Measurements from ENCODE around the gene HAP1. TPM values are rescaled to one million over a fixed set of nuclear protein-coding genes. Genes with fewer than 3 reads are reported as not detected.
"Not testable (repeated sequence)": the region's sequence is repeated elsewhere in the genome, so short reads cannot be mapped to it uniquely, and the experiment has no call there.

Gene HAP1
- total RNA-seq, 4 donors from 2014 or later: 0.19 TPM; not detected in 3

DNA sequence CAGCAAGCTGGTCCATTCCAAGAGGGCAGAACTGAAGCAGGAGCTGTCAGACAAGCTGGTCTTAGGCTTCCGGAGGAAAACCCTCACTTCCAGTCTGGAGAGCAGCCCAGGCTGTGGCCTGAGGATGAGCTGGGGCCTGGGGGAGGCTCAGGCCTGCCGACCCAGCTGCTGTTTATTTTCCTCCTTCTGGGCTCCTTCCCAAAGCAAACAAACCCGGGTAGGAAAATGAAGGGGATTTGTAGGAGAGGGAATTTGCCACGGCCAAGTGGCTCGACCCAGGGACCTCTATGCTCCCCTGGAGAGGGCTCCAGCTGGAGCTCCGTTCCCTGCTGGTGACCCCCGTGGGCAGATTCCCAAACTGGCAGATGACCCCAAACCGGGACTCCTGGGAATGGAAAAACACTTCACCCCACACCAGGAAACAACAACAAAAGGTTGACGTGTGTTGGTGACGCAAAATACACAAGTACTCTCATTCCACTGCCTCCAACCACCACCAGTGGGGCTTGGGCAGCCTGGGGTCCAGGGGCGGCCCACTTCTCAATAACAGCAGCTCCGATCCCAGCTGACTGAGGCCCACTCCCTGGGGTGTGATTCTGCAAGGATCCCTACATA, 43.2 kb upstream of the HAP1 start:
- DNase-seq (ENCODE audit: extremely low spot score): no peak
- intact Hi-C loops (cut with DNase I): no loop called here
- peaks cover 59 to 98% (median 80%) of the 10 kb centered on the region in 4 donors for H3K4me1 ChIP-seq
- 46% methylated on average over 7 of the region's 12 CpGs for WGBS
- H3K27me3 ChIP-seq: peaks cover 0 to 8% (median 0%) of the 10 kb centered on the region in 4 donors
- H3K4me3 ChIP-seq: no peak overlapping the region
- H3K36me3 ChIP-seq: no peaks in the 10 kb centered on the region
- no peaks in the 10 kb centered on the region for H3K9me3 ChIP-seq
- peak overlapping the region; percentile 56 to 75 (median 66) for H3K27ac ChIP-seq (replicated peaks in 1 of 4)
- TF ChIP-seq EP300 (IDR thresholded peaks at IDR 0.05) (no peak), POLR2AphosphoS5 (IDR thresholded peaks at IDR 0.05) (peak in 1 of 2 donors; percentile 38)

DNA sequence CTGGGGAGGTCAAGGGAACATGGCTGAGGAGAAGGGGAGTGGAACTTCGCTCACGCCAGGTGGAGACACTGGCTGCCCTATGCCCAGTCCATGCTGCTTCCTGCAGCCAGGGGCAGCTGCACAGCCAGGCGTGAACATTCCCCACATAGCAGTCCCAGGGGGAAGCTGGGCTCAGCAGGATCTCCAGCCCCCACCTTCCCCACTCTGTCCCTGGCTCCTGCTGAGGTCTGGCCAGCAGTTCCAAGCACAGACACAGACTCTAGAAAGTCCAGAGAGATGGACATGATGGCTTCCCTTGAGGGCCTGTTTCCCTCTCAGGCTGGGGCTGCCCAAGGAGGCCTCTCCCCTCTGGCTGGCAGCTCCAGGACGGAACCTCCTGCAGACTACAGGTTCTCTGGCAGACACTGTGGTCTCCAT, 42.7 kb upstream of the HAP1 start:
- no peaks in the 10 kb centered on the region for H3K9me3 ChIP-seq
- peaks cover 0 to under 1% (median 0%) of the 10 kb centered on the region in 4 donors for H3K36me3 ChIP-seq
- DNase-seq (ENCODE audit: extremely low spot score): no peak
- TF ChIP-seq, protein P1, sequence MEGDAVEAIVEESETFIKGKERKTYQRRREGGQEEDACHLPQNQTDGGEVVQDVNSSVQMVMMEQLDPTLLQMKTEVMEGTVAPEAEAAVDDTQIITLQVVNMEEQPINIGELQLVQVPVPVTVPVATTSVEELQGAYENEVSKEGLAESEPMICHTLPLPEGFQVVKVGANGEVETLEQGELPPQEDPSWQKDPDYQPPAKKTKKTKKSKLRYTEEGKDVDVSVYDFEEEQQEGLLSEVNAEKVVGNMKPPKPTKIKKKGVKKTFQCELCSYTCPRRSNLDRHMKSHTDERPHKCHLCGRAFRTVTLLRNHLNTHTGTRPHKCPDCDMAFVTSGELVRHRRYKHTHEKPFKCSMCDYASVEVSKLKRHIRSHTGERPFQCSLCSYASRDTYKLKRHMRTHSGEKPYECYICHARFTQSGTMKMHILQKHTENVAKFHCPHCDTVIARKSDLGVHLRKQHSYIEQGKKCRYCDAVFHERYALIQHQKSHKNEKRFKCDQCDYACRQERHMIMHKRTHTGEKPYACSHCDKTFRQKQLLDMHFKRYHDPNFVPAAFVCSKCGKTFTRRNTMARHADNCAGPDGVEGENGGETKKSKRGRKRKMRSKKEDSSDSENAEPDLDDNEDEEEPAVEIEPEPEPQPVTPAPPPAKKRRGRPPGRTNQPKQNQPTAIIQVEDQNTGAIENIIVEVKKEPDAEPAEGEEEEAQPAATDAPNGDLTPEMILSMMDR (IDR thresholded peaks at IDR 0.05): peak in 1 of 3 experiments; percentile 32
- TF ChIP-seq POLR2A (IDR thresholded peaks at IDR 0.05; ENCODE audit: low read depth): no peak
- TF ChIP-seq POLR2AphosphoS5 (IDR thresholded peaks at IDR 0.05): no peak
- no peak for TF ChIP-seq EP300 (IDR thresholded peaks at IDR 0.05)
- H3K27me3 ChIP-seq: peaks cover 0 to 3% (median 0%) of the 10 kb centered on the region in 4 donors
- H3K27ac ChIP-seq (replicated peaks in 1 of 4): peak overlapping the region; percentile 56 to 75 (median 66)
- no peak overlapping the region for H3K4me3 ChIP-seq
- WGBS: 39% methylated on average over 4 of the region's 4 CpGs
- peaks cover 55 to 98% (median 79%) of the 10 kb centered on the region in 4 donors for H3K4me1 ChIP-seq
- intact Hi-C loops (cut with DNase I): no loop called here

DNA sequence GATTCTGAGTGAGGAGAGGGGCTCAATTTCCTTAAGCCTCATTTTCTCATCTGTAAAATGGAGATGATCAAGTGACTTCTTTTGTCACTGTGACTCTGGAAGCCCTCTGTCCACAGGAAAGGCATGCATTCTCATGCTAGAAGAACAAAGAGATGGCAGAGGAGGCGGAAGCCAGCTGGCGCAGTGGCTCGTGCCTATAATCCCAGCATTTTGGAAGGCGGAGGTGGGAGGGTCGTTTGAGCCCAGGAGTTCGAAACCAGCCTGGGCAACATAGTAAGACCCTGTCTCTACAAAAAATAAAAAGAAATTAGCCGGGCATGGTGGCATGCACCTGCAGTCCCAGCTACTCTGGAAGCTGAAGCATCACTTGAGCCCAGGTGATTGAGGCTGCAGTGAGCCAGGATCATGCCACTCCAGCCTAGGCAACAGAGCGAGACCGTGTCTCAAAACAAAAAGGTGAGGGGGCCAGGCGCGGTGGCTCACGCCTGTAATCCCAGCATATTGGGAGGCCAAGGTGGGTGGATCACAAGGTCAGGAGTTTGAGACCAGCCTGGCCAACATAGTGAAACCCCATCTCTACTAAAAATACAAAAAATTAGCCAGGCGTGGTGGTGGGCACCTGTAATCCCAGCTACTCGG, 41.9 kb upstream of the HAP1 start:
- intact Hi-C loops (cut with DNase I); DNase-seq (ENCODE audit: extremely low spot score); H3K9me3 ChIP-seq; H3K4me3 ChIP-seq; H3K36me3 ChIP-seq; H3K27me3 ChIP-seq: not testable (repeated sequence)
- Histone ChIP-seq H3K4me1 (peaks cover 49 to 94% (median 73%) of the 10 kb centered on the region in 4 donors), H3K27ac (replicated peaks in 1 of 4) (peak overlapping the region in 2 of 4 donors; percentile 60 to 75)
- 84% methylated on average over 14 of the region's 14 CpGs for WGBS

DNA sequence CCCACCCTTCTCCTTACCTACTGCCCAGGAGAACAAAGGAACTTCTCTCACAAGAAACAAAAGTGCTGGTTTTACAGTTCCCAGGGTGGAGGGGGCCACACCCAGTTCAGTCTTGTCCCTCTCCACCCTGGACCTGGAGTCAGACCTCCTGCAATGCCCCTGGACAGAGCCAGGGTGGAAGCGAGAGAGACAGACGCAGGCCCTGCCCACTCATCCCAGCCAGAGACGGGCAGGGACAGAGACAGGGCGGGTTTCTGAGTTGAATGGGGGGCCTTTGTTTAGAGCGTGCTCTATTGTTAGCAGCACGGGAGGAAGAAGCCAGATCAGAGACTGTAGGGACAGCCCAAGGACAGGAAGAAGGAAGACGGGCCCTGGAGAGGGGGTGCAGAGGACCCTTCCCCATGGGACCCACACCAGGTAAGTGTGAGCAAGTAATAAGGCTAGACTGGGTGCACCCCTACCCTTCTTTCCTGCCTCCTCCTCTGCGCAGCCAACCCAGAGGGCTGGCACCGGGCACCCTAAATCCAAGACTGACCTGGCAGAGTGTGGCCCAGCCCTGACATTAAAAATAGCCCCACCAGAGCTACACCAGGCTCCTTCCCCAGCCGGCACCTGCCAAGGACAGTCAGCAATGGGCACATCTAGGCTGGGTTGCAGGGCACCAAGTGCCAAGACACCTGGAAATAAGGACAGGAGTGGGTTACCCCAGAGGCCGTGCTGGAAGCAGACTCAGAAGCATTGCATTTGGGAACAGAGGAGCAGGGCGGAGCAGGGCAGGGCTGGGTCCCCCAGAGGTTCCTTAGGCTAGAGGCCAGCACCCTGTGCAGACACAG, 41.2 kb upstream of the HAP1 start:
- Histone ChIP-seq H3K36me3 (peaks cover 0 to 16% (median 11%) of the 10 kb centered on the region in 4 donors), H3K27ac (replicated peaks in 1 of 4) (peak overlapping the region; percentile 5 to 75 (median 24)), H3K27me3 (no peaks in the 10 kb centered on the region), H3K4me1 (peaks cover 49 to 86% (median 70%) of the 10 kb centered on the region in 4 donors), H3K4me3 (no peak overlapping the region), H3K9me3 (no peaks in the 10 kb centered on the region)
- WGBS: 75% methylated on average over 12 of the region's 12 CpGs
- DNase-seq (ENCODE audit: extremely low spot score): no peak
- intact Hi-C loops (cut with DNase I): no loop called here
- no peak for TF ChIP-seq POLR2AphosphoS5 (IDR thresholded peaks at IDR 0.05)
- TF ChIP-seq, protein P1 (IDR thresholded peaks at IDR 0.05): no peak
- TF ChIP-seq POLR2A (IDR thresholded peaks at IDR 0.05; ENCODE audit: low read depth): no peak
- TF ChIP-seq EP300 (IDR thresholded peaks at IDR 0.05): no peak

DNA sequence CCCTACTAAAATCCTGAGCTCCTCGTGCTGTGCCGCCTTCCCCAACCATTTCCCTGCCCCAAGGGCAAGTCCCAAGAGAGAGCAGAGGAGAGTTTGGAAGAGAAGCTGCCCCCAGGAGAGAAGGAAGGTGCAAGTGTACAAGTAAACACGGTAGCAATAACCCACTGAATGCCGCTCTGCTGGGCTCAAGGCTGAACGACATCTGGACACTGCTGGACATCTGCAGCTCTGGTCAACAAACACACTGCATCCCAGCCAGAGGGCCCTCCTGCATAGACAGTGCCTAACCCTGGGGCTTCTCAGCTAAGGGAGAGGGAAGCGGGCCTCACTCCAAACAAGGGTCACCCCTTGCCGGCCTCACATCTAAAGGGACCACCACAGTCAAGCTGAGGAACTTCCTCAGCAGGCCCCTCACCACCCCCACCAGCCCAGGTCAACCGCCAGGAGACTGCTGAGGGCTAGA, 39.3 kb upstream of the HAP1 start:
- no peaks in the 10 kb centered on the region for H3K27me3 ChIP-seq
- no peaks in the 10 kb centered on the region for H3K9me3 ChIP-seq
- 58% methylated on average over 6 of the region's 8 CpGs for WGBS
- H3K36me3 ChIP-seq: peaks cover 0 to 35% (median 28%) of the 10 kb centered on the region in 4 donors
- TF ChIP-seq EP300 (IDR thresholded peaks at IDR 0.05) (no peak), POLR2A (IDR thresholded peaks at IDR 0.05; ENCODE audit: low read depth) (no peak), POLR2AphosphoS5 (IDR thresholded peaks at IDR 0.05) (no peak)
- TF ChIP-seq, protein P1 (IDR thresholded peaks at IDR 0.05): no peak
- DNase-seq (ENCODE audit: extremely low spot score): no peak
- peaks cover 49 to 68% (median 64%) of the 10 kb centered on the region in 4 donors for H3K4me1 ChIP-seq
- intact Hi-C loops (cut with DNase I): no loop called here
- peak overlapping the region in 3 of 4 donors; percentile 5 to 36 (median 7) for H3K27ac ChIP-seq (replicated peaks in 1 of 4)
- H3K4me3 ChIP-seq: no peak overlapping the region
